Osteoblast (primary cell): ENCODE results near the gene CLIP4. TPM values are rescaled to one million over a fixed set of nuclear protein-coding genes. Genes with fewer than 3 reads are reported as not detected.

Source experiments
- DNase-seq: peaks from one replicate; pipeline ENCODE4 v3.0.0; 2011; ENCODE audit warnings: low spot score, mixed read lengths; ENCODE audit not compliant: insufficient read length; ENCODE audit errors: missing footprints
- H2AFZ ChIP-seq: 2 replicates; pipeline ENCODE4 v1.6.0; 2011; ENCODE audit warnings: mild to moderate bottlenecking, low read length
- H3K27ac ChIP-seq: 2 replicates; pipeline ENCODE4 v1.5.1; 2011; ENCODE audit warnings: mild to moderate bottlenecking, low read depth, low read length, moderate library complexity
- H3K27me3 ChIP-seq: 2 replicates; pipeline ENCODE4 v1.6.0; 2012; ENCODE audit warnings: mild to moderate bottlenecking, control low read depth, inconsistent platforms, low read length, moderate library complexity; ENCODE audit not compliant: insufficient read depth
- H3K36me3 ChIP-seq: 2 replicates; pipeline ENCODE4 v1.5.1; 2011; ENCODE audit warnings: mild to moderate bottlenecking, low read length, control low read depth, moderate library complexity; ENCODE audit not compliant: insufficient read depth
- H3K4me1 ChIP-seq: 2 replicates; pipeline ENCODE4 v1.5.1; 2011; ENCODE audit warnings: mild to moderate bottlenecking, low read length, control low read depth, moderate library complexity; ENCODE audit not compliant: insufficient read depth
- H3K4me2 ChIP-seq: 2 replicates; pipeline ENCODE4 v1.6.0; 2011; ENCODE audit warnings: mild to moderate bottlenecking, low read length; ENCODE audit not compliant: insufficient read depth
- H3K4me3 ChIP-seq: fragments of 200-600 bp; sonication (generic); 3 replicates; pipeline ENCODE4 v1.5.1; 2012; ENCODE audit warnings: mild to moderate bottlenecking, low read length, inconsistent platforms; ENCODE audit not compliant: insufficient read depth
- H3K79me2 ChIP-seq: 2 replicates; pipeline ENCODE4 v1.6.0; 2012; ENCODE audit warnings: mild to moderate bottlenecking, low read length, control low read depth, inconsistent platforms; ENCODE audit not compliant: insufficient read depth
- H3K9me3 ChIP-seq: 2 replicates; pipeline ENCODE4 v1.5.1; 2011; ENCODE audit warnings: low read depth, low read length, control low read depth
- H4K20me1 ChIP-seq: 2 replicates; pipeline ENCODE4 v1.6.0; 2012; ENCODE audit warnings: mild to moderate bottlenecking, low read length, control low read depth; ENCODE audit not compliant: insufficient read depth
- total RNA-seq: library from RNA; depleted of rRNA; stranded (reverse); fragments of >200 nt; gene quantifications from 2 replicates; pipeline ENCODE4 v1.2.3, GENCODE V29; 2012
- TF ChIP-seq, protein P1 (sequence below): IDR thresholded peaks from 2 replicates; pipeline ENCODE4 v1.5.1; 2011; ENCODE audit warnings: mild to moderate bottlenecking, low read depth, low read length, moderate library complexity; ENCODE audit errors: extremely low read depth

CLIP4 gene
- total RNA-seq, 1 donor = 124 TPM

DNA sequence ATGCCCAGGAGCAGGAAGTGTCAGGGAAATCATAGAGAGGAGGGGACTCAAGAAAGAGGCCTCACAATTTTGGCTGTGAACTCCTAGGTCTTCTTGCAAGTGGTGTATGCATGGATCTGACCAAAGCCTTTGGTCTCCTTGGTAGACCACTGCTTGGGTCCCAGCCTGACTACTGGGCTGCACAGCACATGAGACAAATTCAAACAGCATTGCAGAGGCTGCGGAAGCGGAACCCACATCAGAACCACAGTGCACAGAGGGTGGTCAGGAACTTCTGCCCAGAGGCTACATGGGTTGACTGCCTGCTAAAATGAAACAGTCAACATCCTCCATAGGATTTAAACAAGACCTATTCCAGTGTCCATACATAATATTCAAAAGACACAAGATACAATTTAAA, 39.4 kb downstream of the CLIP4 start:
- Histone ChIP-seq H3K4me3 (no peak overlapping the region), H2AFZ (no peak overlapping the region), H3K4me1 (no peaks in the 10 kb centered on the region), H3K27ac (no peak overlapping the region), H3K9me3 (no peaks in the 10 kb centered on the region), H3K79me2 (no peaks in the 10 kb centered on the region), H3K36me3 (peaks cover 57% of the 10 kb centered on the region), H3K27me3 (no peaks in the 10 kb centered on the region), H3K4me2 (no peak overlapping the region), H4K20me1 (no peaks in the 10 kb centered on the region)
- TF ChIP-seq, protein P1, sequence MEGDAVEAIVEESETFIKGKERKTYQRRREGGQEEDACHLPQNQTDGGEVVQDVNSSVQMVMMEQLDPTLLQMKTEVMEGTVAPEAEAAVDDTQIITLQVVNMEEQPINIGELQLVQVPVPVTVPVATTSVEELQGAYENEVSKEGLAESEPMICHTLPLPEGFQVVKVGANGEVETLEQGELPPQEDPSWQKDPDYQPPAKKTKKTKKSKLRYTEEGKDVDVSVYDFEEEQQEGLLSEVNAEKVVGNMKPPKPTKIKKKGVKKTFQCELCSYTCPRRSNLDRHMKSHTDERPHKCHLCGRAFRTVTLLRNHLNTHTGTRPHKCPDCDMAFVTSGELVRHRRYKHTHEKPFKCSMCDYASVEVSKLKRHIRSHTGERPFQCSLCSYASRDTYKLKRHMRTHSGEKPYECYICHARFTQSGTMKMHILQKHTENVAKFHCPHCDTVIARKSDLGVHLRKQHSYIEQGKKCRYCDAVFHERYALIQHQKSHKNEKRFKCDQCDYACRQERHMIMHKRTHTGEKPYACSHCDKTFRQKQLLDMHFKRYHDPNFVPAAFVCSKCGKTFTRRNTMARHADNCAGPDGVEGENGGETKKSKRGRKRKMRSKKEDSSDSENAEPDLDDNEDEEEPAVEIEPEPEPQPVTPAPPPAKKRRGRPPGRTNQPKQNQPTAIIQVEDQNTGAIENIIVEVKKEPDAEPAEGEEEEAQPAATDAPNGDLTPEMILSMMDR = no peak
- DNase-seq = no peak

DNA sequence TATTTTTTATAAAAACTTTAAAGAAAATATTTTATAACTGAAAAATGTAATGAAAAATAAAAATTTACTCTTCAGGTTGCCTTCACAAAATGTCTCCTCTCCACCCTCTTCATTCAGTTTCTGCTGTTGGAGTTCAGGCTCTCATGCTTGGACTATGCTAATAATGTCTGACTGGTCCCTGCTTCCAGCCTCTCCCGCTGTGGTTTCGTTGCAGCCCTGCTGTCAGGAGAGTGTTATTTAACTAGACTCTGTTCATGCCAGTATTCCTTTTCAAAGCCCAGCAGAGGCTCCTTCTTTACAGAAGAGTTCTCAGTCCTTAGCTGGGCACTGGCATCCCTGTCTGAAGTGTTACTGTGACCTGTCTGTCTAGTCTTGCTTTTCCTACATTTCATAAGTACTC, 40.4 kb downstream of the CLIP4 start:
- Histone ChIP-seq H3K4me2 (no peak overlapping the region), H4K20me1 (no peaks in the 10 kb centered on the region), H3K9me3 (no peaks in the 10 kb centered on the region), H3K36me3 (peaks cover 66% of the 10 kb centered on the region), H3K27ac (no peak overlapping the region), H3K27me3 (no peaks in the 10 kb centered on the region), H3K4me1 (no peaks in the 10 kb centered on the region), H3K4me3 (no peak overlapping the region), H2AFZ (no peak overlapping the region), H3K79me2 (no peaks in the 10 kb centered on the region)
- no peak for DNase-seq
- TF ChIP-seq, protein P1 = no peak

DNA sequence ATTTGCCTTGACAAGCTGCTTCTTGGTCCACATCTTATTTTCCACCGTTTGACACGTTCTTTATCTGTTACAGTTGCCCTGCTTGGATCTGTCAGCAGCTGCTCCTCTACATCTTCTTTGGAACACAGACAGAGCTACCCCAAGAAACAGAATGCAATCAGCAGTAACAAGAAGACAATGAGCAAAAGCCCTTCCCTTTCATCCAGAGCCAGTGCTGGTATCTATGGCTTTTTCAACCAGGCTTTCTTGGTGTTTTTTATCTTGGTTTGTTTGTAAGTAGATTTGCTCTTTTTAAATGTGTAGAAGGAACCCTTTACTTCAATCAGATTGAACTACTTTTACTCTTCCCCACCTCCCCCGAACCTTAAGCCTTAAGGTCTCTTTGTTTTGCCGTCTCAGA, 41.9 kb downstream of the CLIP4 start:
- no peaks in the 10 kb centered on the region for H4K20me1 ChIP-seq
- H3K79me2 ChIP-seq = no peaks in the 10 kb centered on the region
- H2AFZ ChIP-seq = no peak overlapping the region
- peaks cover 76% of the 10 kb centered on the region for H3K36me3 ChIP-seq
- no peaks in the 10 kb centered on the region for H3K9me3 ChIP-seq
- H3K4me1 ChIP-seq = no peaks in the 10 kb centered on the region
- H3K4me2 ChIP-seq = no peak overlapping the region
- H3K27ac ChIP-seq = no peak overlapping the region
- H3K27me3 ChIP-seq = no peaks in the 10 kb centered on the region
- no peak overlapping the region for H3K4me3 ChIP-seq
- DNase-seq = no peak
- TF ChIP-seq, protein P1 = no peak

DNA sequence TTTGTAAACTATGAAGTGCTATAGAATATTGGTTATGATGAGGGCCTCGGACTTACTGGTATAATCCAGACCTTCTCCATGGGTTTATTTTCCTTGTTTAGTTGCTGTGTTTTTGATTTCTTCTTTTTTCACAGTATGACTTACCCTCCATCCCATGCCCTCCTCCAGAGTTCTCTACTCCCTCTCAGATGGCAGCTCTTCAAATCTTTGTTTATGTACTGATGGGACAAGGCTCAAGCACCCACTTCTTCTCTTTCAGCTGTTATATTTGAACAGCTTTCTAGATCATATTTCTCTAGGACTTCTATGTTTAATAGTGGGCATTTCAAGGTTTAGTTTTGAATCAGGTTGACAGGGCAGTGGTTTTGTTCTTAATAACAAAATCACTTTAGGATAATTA, 43.9 kb downstream of the CLIP4 start:
- Histone ChIP-seq H3K79me2 (no peaks in the 10 kb centered on the region), H3K4me1 (no peaks in the 10 kb centered on the region), H3K9me3 (no peaks in the 10 kb centered on the region), H2AFZ (no peak overlapping the region), H3K27ac (no peak overlapping the region), H3K27me3 (no peaks in the 10 kb centered on the region), H4K20me1 (no peaks in the 10 kb centered on the region), H3K36me3 (peaks cover 60% of the 10 kb centered on the region), H3K4me3 (no peak overlapping the region), H3K4me2 (no peak overlapping the region)
- no peak for DNase-seq
- TF ChIP-seq, protein P1 = no peak
